CD4-positive, CD25-positive, alpha-beta regulatory T cell (primary cell): ENCODE measurements around the gene RAB40B. TPM values are rescaled to one million over a fixed set of nuclear protein-coding genes. Genes with fewer than 3 reads are reported as not detected.

ENCODE experiments used
- ATAC-seq, 2 donors: fragments of 150-1000 bp; cut with Tn5 transposase; one replicate each; pipeline ENCODE4 v1.10.0; 2021; ENCODE audit warnings: low read depth in 2 of 2, moderate number of reproducible peaks in 2 of 2, moderate library complexity in 1 of 2
- DNase-seq, 3 donors: peaks; one replicate each; pipeline versions ENCODE4 v3.0.0 to v3.0.0-alpha.2; 2012 to 2022; ENCODE audit warnings: mixed read lengths in 1 of 3
- H3K27ac ChIP-seq: one replicate; pipeline ENCODE4 v1.7.0; 2013; ENCODE audit warnings: mild to moderate bottlenecking, low read length; ENCODE audit not compliant: insufficient read depth, poor library complexity, severe bottlenecking
- H3K27me3 ChIP-seq: one replicate; pipeline ENCODE4 v1.7.0; 2013; ENCODE audit warnings: low read length; ENCODE audit not compliant: control insufficient read depth, insufficient read depth
- H3K36me3 ChIP-seq: one replicate; pipeline ENCODE4 v1.7.0; 2013; ENCODE audit warnings: mild to moderate bottlenecking, low read length, moderate library complexity; ENCODE audit not compliant: control insufficient read depth, insufficient read depth
- H3K4me1 ChIP-seq: 2 replicates; pipeline ENCODE4 v1.7.0; 2013; ENCODE audit warnings: mild to moderate bottlenecking, low read length; ENCODE audit not compliant: insufficient read depth, control insufficient read depth, poor library complexity, severe bottlenecking
- H3K4me3 ChIP-seq: one replicate; pipeline ENCODE4 v1.7.0; 2013; ENCODE audit warnings: low read depth, mild to moderate bottlenecking, low read length, moderate library complexity
- H3K9me3 ChIP-seq, 2 experiments: 1 replicate in 1 of 2; 2 replicates in 1 of 2; pipeline ENCODE4 v1.7.0; 2013; ENCODE audit warnings: low read length in 2 of 2, mild to moderate bottlenecking in 1 of 2, moderate library complexity in 1 of 2; ENCODE audit not compliant: control insufficient read depth in 2 of 2
- H3K27ac Mint-ChIP-seq, 3 donors: one replicate each; pipeline ENCODE4 v1.8.0; 2020 to 2022; ENCODE audit warnings: mild to moderate bottlenecking in 3 of 3, mixed read lengths in 3 of 3, moderate library complexity in 2 of 3
- H3K27me3 Mint-ChIP-seq: one replicate; pipeline ENCODE4 v1.8.0; 2022; ENCODE audit warnings: mild to moderate bottlenecking, mixed read lengths
- H3K36me3 Mint-ChIP-seq: one replicate; pipeline ENCODE4 v1.8.0; 2020; ENCODE audit warnings: mixed read lengths
- H3K4me1 Mint-ChIP-seq, 4 donors: one replicate each; pipeline ENCODE4 v1.8.0; 2020 to 2022; ENCODE audit warnings: mixed read lengths in 4 of 4, mild to moderate bottlenecking in 1 of 4
- H3K4me3 Mint-ChIP-seq, 4 donors: one replicate each; pipeline ENCODE4 v1.8.0; 2020 to 2022; ENCODE audit warnings: mild to moderate bottlenecking in 4 of 4, mixed read lengths in 4 of 4, moderate library complexity in 3 of 4
- H3K9me3 Mint-ChIP-seq, 7 donors: one replicate each; pipeline ENCODE4 v1.8.0; 2020 to 2022; ENCODE audit warnings: mixed read lengths in 7 of 7, mild to moderate bottlenecking in 3 of 7, moderate library complexity in 2 of 7
- polyA plus RNA-seq, 4 donors: library from polyadenylated mRNA; unstranded; fragments of 300-500 nt; fragmentation: Illumina TruSeq; gene quantifications; one replicate each; pipeline ENCODE4 v1.2.3, GENCODE V29; 2021
- total RNA-seq: library from RNA; stranded (reverse); gene quantifications from one replicate; pipeline ENCODE4 v1.2.3, GENCODE V29; 2022

Gene RAB40B
- total and polyA plus RNA-seq, 5 donors from 2014 or later: 2.2 to 5.3 (median 4.1) TPM

DNA sequence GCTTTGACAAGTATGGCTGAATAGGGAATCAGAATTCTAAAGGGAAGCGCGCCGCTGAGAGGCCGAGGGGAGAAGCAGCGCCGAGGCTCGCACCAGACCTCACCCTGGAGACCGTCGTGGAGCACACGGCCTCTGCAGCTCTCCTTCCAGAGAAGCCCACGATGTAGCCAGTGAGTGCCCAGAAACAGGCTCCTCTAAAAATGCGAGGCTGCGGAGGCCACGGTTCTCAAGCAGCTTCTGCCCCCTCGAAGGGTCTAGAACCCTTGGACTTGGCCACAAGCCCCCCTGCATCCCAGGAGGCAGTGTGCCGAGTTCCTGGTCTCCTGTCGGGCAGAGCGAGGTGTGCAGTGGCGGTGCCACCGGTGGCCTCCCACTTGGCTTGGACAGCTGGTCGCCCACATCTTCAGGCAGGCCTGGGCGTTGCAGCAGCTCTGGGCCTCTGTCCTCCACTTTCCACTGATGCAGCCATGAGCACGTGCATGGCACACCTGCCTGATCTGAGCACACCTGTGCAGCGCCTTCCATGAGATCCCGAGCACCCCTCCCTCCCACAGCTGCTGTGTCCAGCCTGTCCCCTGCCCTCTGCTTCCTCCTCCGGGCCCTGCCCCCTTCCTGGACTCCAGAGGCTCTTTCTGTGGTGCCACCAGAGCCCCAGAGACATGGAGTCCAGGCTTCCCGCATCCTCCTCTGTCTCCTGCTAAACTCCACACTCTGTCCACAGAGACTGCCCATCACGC is 31.4 kb downstream of the RAB40B start:
- no peaks in the 10 kb centered on the region for H3K36me3 Mint-ChIP-seq
- no peak overlapping the region for H3K4me3 Mint-ChIP-seq

DNA sequence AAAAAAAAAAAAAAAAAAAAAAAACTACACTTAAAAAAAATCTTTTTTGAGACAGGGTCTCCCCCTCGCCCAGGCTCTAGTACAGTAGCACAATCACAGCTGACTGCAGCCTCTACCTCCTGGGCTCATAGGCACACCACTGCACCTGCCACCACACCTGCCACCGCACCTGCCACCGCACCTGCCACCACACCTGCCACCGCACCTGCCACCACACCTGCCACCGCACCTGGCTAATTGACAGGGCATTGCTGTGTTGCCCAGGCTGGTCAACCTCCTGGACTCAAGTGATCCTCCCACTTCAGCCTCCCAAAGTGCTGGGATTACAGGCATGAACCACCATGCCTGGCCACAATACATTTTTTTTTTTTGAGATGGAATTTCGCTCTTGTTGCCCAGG is 32.6 kb downstream of the RAB40B start:
- H3K4me3 Mint-ChIP-seq: no peak overlapping the region
- no peak overlapping the region for H3K27ac Mint-ChIP-seq
- no peaks in the 10 kb centered on the region for H3K36me3 ChIP-seq
- H3K27me3 ChIP-seq: no peaks in the 10 kb centered on the region
- peaks cover 0 to 5% (median 0%) of the 10 kb centered on the region in 4 donors for H3K4me1 Mint-ChIP-seq
- H3K27me3 Mint-ChIP-seq: no peaks in the 10 kb centered on the region
- no peaks in the 10 kb centered on the region for H3K9me3 Mint-ChIP-seq
- no peaks in the 10 kb centered on the region for H3K36me3 Mint-ChIP-seq
- no peaks in the 10 kb centered on the region for H3K4me1 ChIP-seq
- no peak for ATAC-seq
- no peak for DNase-seq
- no peak overlapping the region for H3K27ac ChIP-seq
- no peaks in the 10 kb centered on the region for H3K9me3 ChIP-seq
- H3K4me3 ChIP-seq: no peak overlapping the region

More for the DNA sequence above, 31.4 kb downstream of the RAB40B start:
- no peak for ATAC-seq
- Mint-ChIP-seq H3K27ac (no peak overlapping the region), H3K27me3 (no peaks in the 10 kb centered on the region), H3K9me3 (no peaks in the 10 kb centered on the region), H3K4me1 (peaks cover 0 to 9% (median 0%) of the 10 kb centered on the region in 4 donors)
- DNase-seq: no peak
- no peak overlapping the region for H3K4me3 ChIP-seq
- H3K27me3 ChIP-seq: no peaks in the 10 kb centered on the region
- no peaks in the 10 kb centered on the region for H3K9me3 ChIP-seq
- no peaks in the 10 kb centered on the region for H3K36me3 ChIP-seq
- no peak overlapping the region for H3K27ac ChIP-seq
- H3K4me1 ChIP-seq: no peaks in the 10 kb centered on the region

DNA sequence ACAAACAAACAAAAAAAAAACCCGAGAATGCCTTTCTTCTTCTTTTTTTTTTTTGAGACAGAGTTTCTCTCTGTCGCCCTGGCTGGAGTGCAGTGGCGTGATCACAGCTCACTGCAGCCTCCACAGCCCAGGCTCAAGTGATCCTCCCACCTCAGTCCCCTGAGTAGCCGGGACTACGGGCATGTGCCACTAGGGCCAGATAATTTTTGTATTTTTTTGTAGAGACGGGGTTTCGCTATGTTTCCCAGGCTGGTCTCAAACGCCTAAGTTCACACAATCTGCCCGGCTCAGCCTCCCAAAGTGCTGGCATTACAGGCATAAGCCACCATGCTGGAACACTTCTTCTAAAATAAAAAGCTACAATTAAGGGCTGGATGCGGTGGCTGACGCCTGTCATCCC is 33.3 kb downstream of the RAB40B start:
- no peaks in the 10 kb centered on the region for H3K4me1 ChIP-seq
- ATAC-seq (no peak), DNase-seq (no peak)
- Mint-ChIP-seq H3K4me3 (no peak overlapping the region), H3K4me1 (peaks cover 0 to 4% (median 0%) of the 10 kb centered on the region in 4 donors), H3K36me3 (no peaks in the 10 kb centered on the region), H3K9me3 (no peaks in the 10 kb centered on the region), H3K27me3 (no peaks in the 10 kb centered on the region), H3K27ac (no peak overlapping the region)
- H3K4me3 ChIP-seq: no peak overlapping the region
- no peaks in the 10 kb centered on the region for H3K36me3 ChIP-seq
- H3K27ac ChIP-seq: no peak overlapping the region
- H3K9me3 ChIP-seq: no peaks in the 10 kb centered on the region
- no peaks in the 10 kb centered on the region for H3K27me3 ChIP-seq

DNA sequence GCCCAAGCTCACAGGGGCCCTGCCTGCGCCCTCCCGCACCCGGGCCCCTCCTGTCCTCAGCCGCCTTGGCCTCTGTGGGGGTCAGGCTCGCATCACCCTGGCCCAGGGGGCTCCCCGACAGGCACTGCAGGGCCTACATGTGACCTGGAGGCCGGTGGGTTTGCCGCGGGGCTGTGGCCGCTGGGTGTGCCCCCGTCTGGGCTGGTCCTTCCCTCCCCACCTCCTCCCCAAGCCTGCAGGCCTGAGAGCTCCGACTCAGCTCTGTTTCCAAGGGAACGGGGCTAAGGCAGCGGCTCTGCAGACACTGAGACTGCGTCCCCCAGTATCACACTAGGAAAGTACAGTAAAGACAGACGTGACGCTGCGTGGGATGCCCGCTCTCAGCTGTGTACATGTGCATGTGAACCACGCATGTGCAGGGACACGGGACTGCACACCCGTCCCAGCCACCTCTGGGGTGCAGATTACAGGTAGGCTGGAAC is 33.8 kb downstream of the RAB40B start:
- Mint-ChIP-seq H3K4me3 (no peak overlapping the region), H3K36me3 (no peaks in the 10 kb centered on the region), H3K9me3 (no peaks in the 10 kb centered on the region), H3K27ac (no peak overlapping the region), H3K27me3 (no peaks in the 10 kb centered on the region), H3K4me1 (peaks cover 0 to 4% (median 0%) of the 10 kb centered on the region in 4 donors)
- Histone ChIP-seq H3K9me3 (no peaks in the 10 kb centered on the region), H3K27me3 (no peaks in the 10 kb centered on the region), H3K4me1 (no peaks in the 10 kb centered on the region), H3K4me3 (no peak overlapping the region), H3K27ac (no peak overlapping the region), H3K36me3 (no peaks in the 10 kb centered on the region)
- ATAC-seq: no peak
- DNase-seq: no peak

DNA sequence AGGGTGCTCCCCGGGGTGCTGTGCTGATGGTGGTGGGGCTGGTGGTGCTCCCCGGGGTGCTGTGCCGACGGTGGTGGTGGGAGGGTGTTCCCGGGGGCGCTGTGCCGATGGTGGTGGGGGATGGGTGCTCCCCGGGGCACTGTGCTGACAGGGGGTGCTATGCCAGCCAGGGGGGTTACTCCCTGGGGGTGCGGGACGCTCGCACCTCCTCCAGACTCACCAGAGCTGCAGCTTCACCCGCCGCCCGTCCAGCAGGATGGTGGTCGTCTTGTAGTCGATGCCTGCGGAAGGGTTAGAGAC is 34.3 kb downstream of the RAB40B start:
- H3K4me3 Mint-ChIP-seq: no peak overlapping the region
- H3K4me3 ChIP-seq: no peak overlapping the region
- H3K9me3 Mint-ChIP-seq: no peaks in the 10 kb centered on the region
- no peaks in the 10 kb centered on the region for H3K36me3 ChIP-seq
- H3K27ac Mint-ChIP-seq: no peak overlapping the region
- no peak overlapping the region for H3K27ac ChIP-seq
- no peak for ATAC-seq
- no peaks in the 10 kb centered on the region for H3K27me3 Mint-ChIP-seq
- no peaks in the 10 kb centered on the region for H3K4me1 ChIP-seq
- no peaks in the 10 kb centered on the region for H3K27me3 ChIP-seq
- peaks cover 0 to 4% (median 0%) of the 10 kb centered on the region in 4 donors for H3K4me1 Mint-ChIP-seq
- no peaks in the 10 kb centered on the region for H3K9me3 ChIP-seq
- H3K36me3 Mint-ChIP-seq: no peaks in the 10 kb centered on the region
- DNase-seq: no peak

DNA sequence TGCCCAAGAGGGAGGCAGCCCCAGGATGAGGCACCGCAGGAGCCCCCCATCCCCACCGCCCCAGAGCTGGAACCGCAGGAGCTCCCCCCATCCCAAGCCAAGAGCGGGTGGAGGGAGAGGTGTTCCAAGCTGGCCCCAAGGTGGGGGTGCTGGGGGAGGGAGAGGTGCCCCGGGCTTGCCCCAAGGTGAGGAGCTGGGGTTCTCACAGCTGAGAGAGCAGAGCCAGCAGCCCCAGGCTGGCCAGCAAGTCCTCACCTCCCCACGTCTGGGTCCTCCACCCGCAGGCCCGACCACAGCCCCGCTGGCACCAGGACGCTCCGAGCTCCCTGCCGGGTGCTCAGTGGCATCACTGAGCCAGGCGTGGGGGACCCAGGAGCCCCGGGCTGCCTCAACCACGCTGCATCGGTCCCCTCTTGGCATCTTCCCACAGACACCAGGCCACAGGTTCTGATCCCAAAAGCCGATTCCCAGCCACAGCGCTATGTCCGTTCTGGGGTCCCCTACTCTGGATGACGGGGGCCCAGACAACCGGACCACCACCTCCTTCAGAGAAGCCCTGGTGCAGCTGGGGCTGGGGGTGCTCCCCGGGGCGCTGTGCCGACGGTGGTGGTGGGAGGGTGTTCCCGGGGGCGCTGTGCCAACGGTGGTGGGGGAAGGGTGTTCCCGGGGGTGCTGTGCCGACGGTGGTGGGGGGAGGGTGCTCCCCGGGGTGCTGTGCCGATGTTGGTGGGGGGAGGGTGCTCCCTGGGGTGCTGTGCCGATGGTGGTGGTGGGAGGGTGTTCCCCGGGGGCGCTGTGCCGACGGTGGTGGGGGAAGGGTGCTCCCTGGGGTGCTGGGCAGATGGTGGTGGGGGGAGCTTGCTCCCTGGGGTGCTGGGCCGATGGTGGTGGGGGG is 34.9 kb downstream of the RAB40B start:
- no peaks in the 10 kb centered on the region for H3K4me1 ChIP-seq
- no peaks in the 10 kb centered on the region for H3K9me3 ChIP-seq
- H3K4me1 Mint-ChIP-seq: peaks cover 0 to 4% (median 0%) of the 10 kb centered on the region in 4 donors
- H3K36me3 Mint-ChIP-seq: no peaks in the 10 kb centered on the region
- ATAC-seq (no peak), DNase-seq (no peak)
- no peaks in the 10 kb centered on the region for H3K36me3 ChIP-seq
- no peaks in the 10 kb centered on the region for H3K27me3 ChIP-seq
- H3K27ac Mint-ChIP-seq: no peak overlapping the region
- no peak overlapping the region for H3K4me3 Mint-ChIP-seq
- no peak overlapping the region for H3K27ac ChIP-seq
- H3K27me3 Mint-ChIP-seq: no peaks in the 10 kb centered on the region
- no peaks in the 10 kb centered on the region for H3K9me3 Mint-ChIP-seq
- H3K4me3 ChIP-seq: no peak overlapping the region

DNA sequence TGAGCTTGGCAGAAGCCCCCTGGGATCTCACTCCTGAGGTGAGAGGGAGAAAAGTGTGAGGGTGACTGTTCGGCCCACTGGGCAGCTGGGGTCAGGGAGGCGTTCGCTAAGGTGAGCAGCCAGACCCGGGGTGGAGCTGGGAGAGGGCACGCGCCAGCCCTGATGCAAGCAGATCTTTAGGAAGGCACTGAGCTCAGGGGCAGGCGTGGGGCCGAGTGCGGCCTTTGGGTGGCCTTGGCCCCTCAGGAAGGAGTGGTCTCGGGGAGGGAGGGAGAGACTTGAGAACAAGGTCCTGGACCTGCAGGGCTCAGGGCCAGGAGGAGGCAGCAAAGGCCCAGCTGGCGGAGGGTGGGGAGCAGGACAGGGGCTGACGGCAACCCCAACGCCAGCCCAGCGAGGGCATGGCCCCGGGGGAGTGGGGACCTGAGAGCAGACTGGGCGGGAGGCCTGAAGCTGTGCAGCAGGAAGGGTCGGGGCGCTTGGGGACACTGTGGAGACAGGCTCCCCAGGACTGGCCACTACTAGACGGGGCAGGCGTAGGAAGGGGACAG is 35.7 kb downstream of the RAB40B start:
- no peaks in the 10 kb centered on the region for H3K27me3 Mint-ChIP-seq
- Histone ChIP-seq H3K4me1 (no peaks in the 10 kb centered on the region), H3K36me3 (no peaks in the 10 kb centered on the region), H3K4me3 (no peak overlapping the region), H3K9me3 (no peaks in the 10 kb centered on the region), H3K27me3 (no peaks in the 10 kb centered on the region), H3K27ac (no peak overlapping the region)
- no peaks in the 10 kb centered on the region for H3K9me3 Mint-ChIP-seq
- no peaks in the 10 kb centered on the region for H3K36me3 Mint-ChIP-seq
- ATAC-seq (no peak), DNase-seq (no peak)
- H3K4me3 Mint-ChIP-seq: no peak overlapping the region
- peaks cover 0 to 4% (median 0%) of the 10 kb centered on the region in 4 donors for H3K4me1 Mint-ChIP-seq
- H3K27ac Mint-ChIP-seq: no peak overlapping the region
